IPS-11a (cell line): ENCODE results near the gene TMEM184A.

Source experiments
- H3K4me3 ChIP-seq: one replicate; pipeline ENCODE4 v1.5.1; 2013; ENCODE audit warnings: low read depth, low read length, control low read depth

Gene TMEM184A

DNA sequence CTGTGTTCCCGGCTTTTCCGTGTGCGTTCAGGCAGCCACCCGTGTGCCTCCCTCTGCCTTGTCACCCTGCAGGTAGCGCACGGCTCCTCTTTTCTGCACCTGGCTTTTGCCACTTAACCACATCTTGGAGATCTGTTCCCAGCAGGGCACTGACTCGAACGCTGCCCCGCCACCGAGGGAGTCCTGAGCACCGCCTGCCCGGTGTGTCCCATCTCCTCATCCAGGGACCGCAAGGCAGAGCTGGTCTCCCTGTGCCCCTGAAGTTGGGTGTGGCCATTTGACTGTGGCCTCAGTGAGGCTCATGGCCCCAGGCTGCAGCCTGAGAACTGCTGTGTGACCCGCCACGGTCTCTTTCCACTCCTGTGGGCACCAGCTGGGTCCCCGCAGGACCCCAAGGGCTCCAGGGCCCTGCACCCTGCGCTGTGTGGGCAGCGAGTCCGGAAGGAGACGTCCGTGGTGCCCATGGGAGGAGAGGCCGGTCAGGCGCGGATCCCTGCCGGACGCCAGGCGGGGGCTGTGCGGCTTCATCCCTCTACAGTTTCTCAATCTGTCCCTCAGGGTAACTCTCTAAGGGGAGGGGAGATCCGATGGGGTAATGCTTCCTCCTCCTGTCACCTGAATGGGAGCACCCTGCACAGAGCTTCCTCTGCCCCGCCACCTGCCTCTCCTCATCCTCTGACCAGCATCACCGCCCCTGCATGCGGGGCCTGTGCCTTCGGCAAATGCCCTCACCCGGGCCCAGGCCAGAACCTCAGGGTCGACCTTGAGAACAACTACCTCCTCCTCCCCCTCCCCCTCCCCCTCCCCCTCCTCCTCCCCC is 50.1 kb downstream of the TMEM184A start:
- H3K4me3 ChIP-seq = no peak overlapping the region

DNA sequence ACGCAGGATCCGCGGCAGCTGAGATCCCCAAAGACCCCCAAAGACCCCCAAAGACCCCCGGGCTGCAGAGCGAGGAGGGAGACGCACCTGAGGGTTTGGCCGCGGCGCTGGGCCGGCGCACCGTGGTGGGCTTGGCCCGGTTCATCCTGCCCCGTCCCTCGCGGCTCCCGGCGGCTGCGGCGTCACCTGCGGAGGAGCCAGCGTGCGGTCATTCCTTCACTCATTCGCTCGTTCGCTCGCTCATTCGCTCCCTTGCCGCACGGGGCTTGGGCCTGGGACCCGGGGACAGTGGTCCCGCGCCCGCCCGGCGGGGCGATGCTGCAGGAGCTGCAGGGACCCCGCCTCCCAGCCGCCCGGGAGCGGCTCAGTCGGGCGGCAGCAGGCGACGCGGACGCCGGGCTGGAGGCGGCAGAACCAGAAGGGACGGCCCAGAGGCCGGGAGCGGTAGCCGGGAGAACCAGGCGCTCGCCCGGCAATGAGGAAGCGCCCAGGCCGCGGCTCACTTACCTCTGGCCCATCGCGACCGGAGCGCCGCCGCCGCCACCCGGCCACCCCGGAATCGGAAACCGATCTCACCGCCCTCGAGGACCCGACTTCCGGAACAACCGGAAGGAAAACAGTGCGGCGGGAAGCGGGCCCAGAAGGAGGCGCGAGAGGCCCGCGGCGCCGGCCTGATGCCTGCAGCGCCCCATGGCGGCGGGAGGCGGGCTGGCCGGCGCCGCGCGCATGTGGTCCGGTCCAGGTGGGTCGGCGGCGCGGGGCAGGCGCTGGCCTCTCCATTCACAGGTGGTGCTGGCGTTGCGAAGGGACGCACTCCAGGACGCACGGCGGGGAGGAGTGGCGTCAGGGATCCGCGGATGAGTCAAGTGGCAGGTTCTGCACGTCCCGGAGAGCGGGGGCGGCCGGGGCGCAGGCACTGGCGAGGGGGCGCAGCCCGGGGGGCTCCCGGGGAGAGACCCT is 51.9 kb downstream of the TMEM184A start, which contains the start of gene INTS1:
Gene INTS1 (minus strand): TSS at position 574 of the 960 bp plus-strand sequence. CDS start 429 bp downstream, at position 145.
- H3K4me3 ChIP-seq = peak within 1 kb of the TSS; percentile 82

- H3K4me3 ChIP-seq = peak overlapping the region; percentile 82
Measured at GRCh38 chr7:1503390-1503789, 52.6 kb downstream of the TMEM184A start.

- H3K4me3 ChIP-seq = peak overlapping the region; percentile 82
Measured at GRCh38 chr7:1502845-1503244, 53.2 kb downstream of the TMEM184A start.

GRCh38 chr7:1501487-1502270 is 54.3 kb downstream of the TMEM184A start:
- no peak overlapping the region for H3K4me3 ChIP-seq

- H3K4me3 ChIP-seq = no peak overlapping the region
Measured at GRCh38 chr7:1500064-1500807, 55.8 kb downstream of the TMEM184A start.

- H3K4me3 ChIP-seq = no peak overlapping the region
Measured at GRCh38 chr7:1499367-1500029, 56.5 kb downstream of the TMEM184A start.

- no peak overlapping the region for H3K4me3 ChIP-seq
Measured at GRCh38 chr7:1498370-1499305, 57.4 kb downstream of the TMEM184A start.

DNA sequence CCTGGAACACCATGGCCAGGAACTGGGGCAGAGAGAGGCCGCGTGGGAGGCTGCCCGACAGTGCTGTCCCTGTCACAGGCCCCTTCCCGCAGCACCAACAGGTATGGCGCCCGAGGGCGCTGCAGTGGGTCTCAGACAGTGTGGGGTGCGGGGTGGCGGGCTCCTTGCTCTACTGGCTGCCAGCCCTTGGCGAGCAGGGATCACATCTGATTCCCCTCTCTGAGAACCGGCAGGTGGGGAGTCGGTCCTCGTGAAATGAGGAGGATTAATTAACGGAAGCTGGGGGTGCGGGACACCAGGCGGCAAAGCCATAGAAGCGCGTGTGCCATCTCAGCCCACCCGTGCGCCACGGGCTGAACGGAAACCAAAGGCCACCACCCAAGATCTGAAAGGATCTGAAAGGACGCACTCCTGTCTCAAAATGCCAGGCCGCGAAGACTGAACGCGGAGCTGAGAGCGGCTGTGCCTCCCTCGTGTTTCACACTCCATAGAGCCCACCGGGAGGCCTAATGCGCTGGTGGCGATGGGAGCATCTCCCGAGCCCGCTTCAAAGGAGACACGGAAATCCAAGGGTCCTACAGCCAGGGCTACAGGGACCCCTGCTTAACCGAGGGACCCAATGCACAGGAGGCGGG is 58.6 kb downstream of the TMEM184A start:
- H3K4me3 ChIP-seq = no peak overlapping the region

DNA sequence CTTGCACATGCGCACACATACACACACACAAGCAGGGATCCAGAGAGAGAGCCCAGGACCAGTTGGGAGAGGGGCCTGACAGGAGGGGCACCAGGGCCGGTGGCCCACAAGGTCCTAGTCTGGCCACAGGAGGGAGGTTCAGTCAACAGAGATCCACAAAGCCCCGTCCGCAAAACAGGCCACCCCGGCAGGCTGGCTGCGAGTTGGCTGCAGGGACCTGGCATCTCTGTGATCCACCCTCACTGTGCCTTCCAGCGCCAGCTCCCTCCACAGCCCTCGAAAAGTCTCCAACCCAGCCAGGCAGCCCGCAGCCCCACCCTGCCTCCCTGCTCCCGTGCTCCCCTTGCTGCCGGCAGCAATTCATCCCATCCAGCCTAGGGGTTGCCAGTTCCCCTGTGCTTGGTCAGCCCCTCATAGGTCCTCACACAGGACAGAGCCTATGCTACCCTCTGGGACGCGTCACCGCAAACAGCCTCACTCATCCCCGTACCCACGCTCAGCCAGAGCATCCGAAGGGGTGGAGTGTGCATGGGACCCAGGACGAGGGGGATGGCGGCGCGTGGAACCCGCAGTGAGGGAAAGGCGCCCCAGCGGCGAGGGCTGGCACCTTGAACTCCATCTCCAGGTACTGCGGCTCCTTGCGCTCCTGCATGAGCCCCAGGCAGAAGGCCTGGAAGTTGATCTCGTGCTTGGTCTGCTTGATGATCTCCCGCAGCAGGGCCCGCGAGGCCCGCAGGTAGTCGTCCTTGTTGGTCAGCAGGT is 59.3 kb downstream of the TMEM184A start:
- no peak overlapping the region for H3K4me3 ChIP-seq

DNA sequence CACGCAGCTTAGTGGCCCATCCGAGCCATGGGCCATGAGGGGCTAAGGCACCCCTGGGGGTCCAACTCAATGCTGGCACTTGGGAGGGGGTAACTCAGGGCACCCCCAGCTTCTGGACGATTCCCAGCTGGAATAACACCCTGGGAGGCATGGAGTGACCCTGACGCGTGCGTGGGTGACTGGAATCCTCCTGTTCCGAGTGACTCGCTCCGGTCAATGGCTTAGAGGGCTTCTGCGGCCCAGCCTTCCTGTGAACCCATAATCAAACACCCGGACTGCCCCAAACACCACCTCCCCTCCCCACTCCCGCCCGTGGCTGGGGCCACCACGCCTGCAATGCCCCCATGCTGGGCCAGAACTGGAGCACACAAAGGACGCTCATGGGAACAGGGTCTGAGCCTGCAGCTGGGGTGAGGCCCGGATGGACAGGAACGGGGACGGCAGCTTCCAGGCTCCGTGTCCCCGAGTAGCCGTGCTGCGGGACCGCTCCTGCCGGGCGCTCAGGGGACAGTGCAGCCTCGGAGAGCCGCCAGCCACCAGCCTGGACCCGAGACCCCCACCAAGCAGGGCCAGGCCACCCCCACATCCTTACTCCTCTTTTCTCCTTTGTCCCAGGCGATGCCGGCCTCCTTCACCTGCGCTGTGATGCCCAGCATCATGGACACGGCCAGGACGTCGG is 60.3 kb downstream of the TMEM184A start:
- H3K4me3 ChIP-seq = no peak overlapping the region

- H3K4me3 ChIP-seq = no peak overlapping the region
Measured at GRCh38 chr7:1494866-1495563, 61.0 kb downstream of the TMEM184A start.

DNA sequence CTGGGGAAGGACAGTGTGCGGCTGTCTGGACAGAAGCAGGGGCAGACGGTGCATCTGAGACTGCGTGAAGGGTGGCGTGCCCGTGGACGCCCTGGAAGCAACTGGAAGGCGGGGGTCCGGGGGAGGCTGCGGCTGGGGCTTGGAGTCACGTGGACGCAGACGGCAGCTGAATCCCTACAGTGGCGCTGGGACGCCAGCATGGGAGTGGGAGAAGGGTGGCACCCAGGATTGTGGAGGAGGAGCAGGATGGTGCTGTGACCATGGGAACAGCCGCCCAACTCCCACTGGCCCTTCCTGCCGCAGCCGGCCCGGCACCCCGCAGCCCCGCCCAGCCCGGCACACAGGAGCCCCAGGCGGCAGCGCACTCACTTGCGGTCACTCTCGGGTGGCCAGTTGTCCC is 61.6 kb downstream of the TMEM184A start:
- no peak overlapping the region for H3K4me3 ChIP-seq

GRCh38 chr7:1493571-1493970 is 62.4 kb downstream of the TMEM184A start:
- H3K4me3 ChIP-seq = no peak overlapping the region

DNA sequence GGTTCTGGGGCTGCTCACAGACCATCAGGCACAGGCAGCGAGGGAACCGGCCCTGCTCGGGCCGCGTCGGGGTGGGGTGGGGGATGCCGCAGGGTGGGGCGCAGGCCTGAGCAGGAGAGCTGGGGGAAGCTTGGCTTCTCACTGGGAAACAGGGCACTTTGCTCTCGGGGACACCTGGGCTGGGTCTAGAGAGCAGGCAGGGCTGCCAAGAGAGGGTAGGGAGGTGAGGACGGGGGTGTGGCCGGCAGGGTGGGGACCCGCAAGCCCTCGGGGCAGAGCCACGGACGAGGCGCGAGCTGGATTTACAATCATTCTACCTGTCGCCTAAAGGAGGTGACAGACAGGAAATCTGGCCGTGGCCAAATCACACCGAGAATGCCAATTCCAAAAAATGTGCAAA is 62.9 kb downstream of the TMEM184A start:
- no peak overlapping the region for H3K4me3 ChIP-seq

- H3K4me3 ChIP-seq = no peak overlapping the region
Measured at GRCh38 chr7:1492640-1493039, 63.4 kb downstream of the TMEM184A start.
